Measurements from ENCODE around the gene BSG. TPM values are rescaled to one million over a fixed set of nuclear protein-coding genes. Genes with fewer than 3 reads are reported as not detected.
A peak's percentile ranks its signal among the peaks of the same experiment; 100 is the strongest.

BSG gene
- polyA plus RNA-seq, 2 of the 4 experiments (the other 2 are of a cell fraction) = 285 to 579 TPM

DNA sequence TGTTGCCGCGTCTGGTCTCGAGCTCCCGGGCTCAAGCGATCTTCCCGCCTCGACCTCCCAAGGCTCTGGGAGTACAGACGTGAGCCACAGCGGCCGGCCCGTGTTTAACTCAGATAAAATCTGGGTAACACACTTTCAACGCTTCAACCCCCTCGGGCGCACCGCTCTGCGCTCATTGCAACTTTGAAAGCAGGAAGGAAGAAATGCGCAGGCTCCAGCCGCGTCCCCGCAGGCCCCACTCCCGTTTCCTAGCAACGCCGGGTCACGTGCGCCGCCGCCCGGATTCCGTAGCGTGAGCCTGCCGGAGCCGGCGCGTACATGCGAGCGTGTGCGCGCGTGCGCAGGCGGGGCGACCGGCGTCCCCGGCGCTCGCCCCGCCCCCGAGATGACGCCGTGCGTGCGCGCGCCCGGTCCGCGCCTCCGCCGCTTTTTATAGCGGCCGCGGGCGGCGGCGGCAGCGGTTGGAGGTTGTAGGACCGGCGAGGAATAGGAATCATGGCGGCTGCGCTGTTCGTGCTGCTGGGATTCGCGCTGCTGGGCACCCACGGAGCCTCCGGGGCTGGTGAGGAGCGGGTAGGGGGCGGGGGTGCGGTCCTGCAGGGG lies at the start of gene BSG (continued):
- no peak for TF ChIP-seq ZNF302 (CRISPR knock-in tag; IDR thresholded peaks at IDR 0.05)
- TF ChIP-seq, protein P1, sequence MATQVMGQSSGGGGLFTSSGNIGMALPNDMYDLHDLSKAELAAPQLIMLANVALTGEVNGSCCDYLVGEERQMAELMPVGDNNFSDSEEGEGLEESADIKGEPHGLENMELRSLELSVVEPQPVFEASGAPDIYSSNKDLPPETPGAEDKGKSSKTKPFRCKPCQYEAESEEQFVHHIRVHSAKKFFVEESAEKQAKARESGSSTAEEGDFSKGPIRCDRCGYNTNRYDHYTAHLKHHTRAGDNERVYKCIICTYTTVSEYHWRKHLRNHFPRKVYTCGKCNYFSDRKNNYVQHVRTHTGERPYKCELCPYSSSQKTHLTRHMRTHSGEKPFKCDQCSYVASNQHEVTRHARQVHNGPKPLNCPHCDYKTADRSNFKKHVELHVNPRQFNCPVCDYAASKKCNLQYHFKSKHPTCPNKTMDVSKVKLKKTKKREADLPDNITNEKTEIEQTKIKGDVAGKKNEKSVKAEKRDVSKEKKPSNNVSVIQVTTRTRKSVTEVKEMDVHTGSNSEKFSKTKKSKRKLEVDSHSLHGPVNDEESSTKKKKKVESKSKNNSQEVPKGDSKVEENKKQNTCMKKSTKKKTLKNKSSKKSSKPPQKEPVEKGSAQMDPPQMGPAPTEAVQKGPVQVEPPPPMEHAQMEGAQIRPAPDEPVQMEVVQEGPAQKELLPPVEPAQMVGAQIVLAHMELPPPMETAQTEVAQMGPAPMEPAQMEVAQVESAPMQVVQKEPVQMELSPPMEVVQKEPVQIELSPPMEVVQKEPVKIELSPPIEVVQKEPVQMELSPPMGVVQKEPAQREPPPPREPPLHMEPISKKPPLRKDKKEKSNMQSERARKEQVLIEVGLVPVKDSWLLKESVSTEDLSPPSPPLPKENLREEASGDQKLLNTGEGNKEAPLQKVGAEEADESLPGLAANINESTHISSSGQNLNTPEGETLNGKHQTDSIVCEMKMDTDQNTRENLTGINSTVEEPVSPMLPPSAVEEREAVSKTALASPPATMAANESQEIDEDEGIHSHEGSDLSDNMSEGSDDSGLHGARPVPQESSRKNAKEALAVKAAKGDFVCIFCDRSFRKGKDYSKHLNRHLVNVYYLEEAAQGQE (IDR thresholded peaks at IDR 0.05) = no peak
- no peak for TF ChIP-seq CHD2 (IDR thresholded peaks at IDR 0.05; ENCODE audit: low read length, partially characterized antibody)
- TF ChIP-seq HMGXB4 (CRISPR knock-in tag; IDR thresholded peaks at IDR 0.05; ENCODE audit: borderline replicate concordance) = no peak
- TF ChIP-seq, protein P2, sequence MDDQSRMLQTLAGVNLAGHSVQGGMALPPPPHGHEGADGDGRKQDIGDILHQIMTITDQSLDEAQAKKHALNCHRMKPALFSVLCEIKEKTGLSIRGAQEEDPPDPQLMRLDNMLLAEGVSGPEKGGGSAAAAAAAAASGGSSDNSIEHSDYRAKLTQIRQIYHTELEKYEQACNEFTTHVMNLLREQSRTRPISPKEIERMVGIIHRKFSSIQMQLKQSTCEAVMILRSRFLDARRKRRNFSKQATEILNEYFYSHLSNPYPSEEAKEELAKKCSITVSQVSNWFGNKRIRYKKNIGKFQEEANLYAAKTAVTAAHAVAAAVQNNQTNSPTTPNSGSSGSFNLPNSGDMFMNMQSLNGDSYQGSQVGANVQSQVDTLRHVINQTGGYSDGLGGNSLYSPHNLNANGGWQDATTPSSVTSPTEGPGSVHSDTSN (IDR thresholded peaks at IDR 0.05) = no peak
- no peak for TF ChIP-seq ZSCAN20 (CRISPR knock-in tag; IDR thresholded peaks at IDR 0.05)
- TF ChIP-seq FOSL2 (IDR thresholded peaks at IDR 0.05) = no peak
- no peak for TF ChIP-seq FOSL2 (CRISPR knock-in tag; IDR thresholded peaks at IDR 0.05)
- peak; percentile 51; the same call in 1 of the 2 replicates for TF ChIP-seq GATA3 (IDR thresholded peaks at IDR 0.05; ENCODE audit: borderline replicate concordance)
- TF ChIP-seq, protein P3, sequence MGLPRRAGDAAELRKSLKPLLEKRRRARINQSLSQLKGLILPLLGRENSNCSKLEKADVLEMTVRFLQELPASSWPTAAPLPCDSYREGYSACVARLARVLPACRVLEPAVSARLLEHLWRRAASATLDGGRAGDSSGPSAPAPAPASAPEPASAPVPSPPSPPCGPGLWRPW (IDR thresholded peaks at IDR 0.05) = no peak
- peak; percentile 96 for TF ChIP-seq POLR2A (IDR thresholded peaks at IDR 0.05; ENCODE audit: low read length)
- TF ChIP-seq EP300 (IDR thresholded peaks at IDR 0.05) = no peak
- TF ChIP-seq ESRRA (IDR thresholded peaks at IDR 0.05; ENCODE audit: borderline replicate concordance, low read length) = no peak
- TF ChIP-seq EHMT2 (IDR thresholded peaks at IDR 0.05; ENCODE audit: low read depth) = no peak
- no peak for TF ChIP-seq HEYL (CRISPR knock-in tag; IDR thresholded peaks at IDR 0.05)
- TF ChIP-seq RCOR1 (IDR thresholded peaks at IDR 0.05; ENCODE audit: low read depth, low read length) = no peak
- no peak for TF ChIP-seq RNF2 (IDR thresholded peaks at IDR 0.05; ENCODE audit: borderline replicate concordance, low read depth)
- TF ChIP-seq ZFP36 (IDR thresholded peaks at IDR 0.05; ENCODE audit: borderline replicate concordance, partially characterized antibody) = no peak
- TF ChIP-seq, protein P4, sequence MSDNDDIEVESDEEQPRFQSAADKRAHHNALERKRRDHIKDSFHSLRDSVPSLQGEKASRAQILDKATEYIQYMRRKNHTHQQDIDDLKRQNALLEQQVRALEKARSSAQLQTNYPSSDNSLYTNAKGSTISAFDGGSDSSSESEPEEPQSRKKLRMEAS (IDR thresholded peaks at IDR 0.05) = peak; percentile 68
- no peak for TF ChIP-seq CHD4 (IDR thresholded peaks at IDR 0.05; ENCODE audit: borderline replicate concordance)
- no peak for TF ChIP-seq MAZ (IDR thresholded peaks at IDR 0.05; ENCODE audit: borderline replicate concordance, low read depth, low read length)

- ChIA-PET CTCF (interaction anchor here (2.5 to 4.0 kb wide), 3 partner anchors 10 to 17 kb away, joined by 7 to 42 read pairs (median 13); no protein-coding TSS in a partner anchor), POLR2A (no interaction called here)
- 92% methylated on average over 9 of the region's 12 CpGs for WGBS (ENCODE audit: missing lambda C conversion rate)
- H3K4me1 ChIP-seq = peaks cover 10% of the 10 kb centered on the region; the same call in 2 of the 3 replicates
- H3K4me3 ChIP-seq = no peak overlapping the region
- DNase-seq (ENCODE audit: low read depth in 1 of 2, low spot score in 1 of 2) (no peak), FAIRE-seq (no peak), ATAC-seq (no peak)
- TF ChIP-seq BHLHE40 (IDR thresholded peaks at IDR 0.05; ENCODE audit: low read depth, low read length) (no peak), NFE2L2 (conservative IDR thresholded peaks at IDR 0.05; ENCODE audit: low read length) (no peak), JUN (IDR thresholded peaks at IDR 0.05) (no peak), RNF2 (IDR thresholded peaks at IDR 0.05; ENCODE audit: borderline replicate concordance, low read depth) (no peak), PHF8 (IDR thresholded peaks at IDR 0.05; ENCODE audit: borderline replicate concordance, low read depth) (no peak)
- TF ChIP-seq, protein P1 (IDR thresholded peaks at IDR 0.05) = no peak
- no peaks in the 10 kb centered on the region for H3K9me3 ChIP-seq
- H3K27ac ChIP-seq = no peak overlapping the region
- no peak overlapping the region for H3K4me2 ChIP-seq
These were observed 49.7 kb upstream of the BSG start for GRCh38 chr19:522726-523125.

All from A549 (cell line).